ENCODE data around the gene SLF1.

GRCh38 chr5:94692581-94692980 lies 74.1 kb downstream of the SLF1 start:
- TF ChIP-seq CTCF (IDR thresholded peaks at IDR 0.05; ENCODE audit: low read length) (no peak), EZH2 (optimal IDR thresholded peaks at IDR 0.05; ENCODE audit: low read depth, low read length) (no peak)
